HL-60 (cell line): ENCODE measurements around the gene PNRC2. TPM values are rescaled to one million over a fixed set of nuclear protein-coding genes. Genes with fewer than 3 reads are reported as not detected.
"Not testable (repeated sequence)": the region's sequence is repeated elsewhere in the genome, so short reads cannot be mapped to it uniquely, and the experiment has no call there.

Source experiments
- DNase-seq, 2 experiments: peaks; one replicate each; pipeline ENCODE4 v3.0.0-alpha.2; 2010 to 2020; ENCODE audit warnings: low read depth in 1 of 2, low spot score in 1 of 2
- H3K27ac ChIP-seq: fragments of 250-450 bp; sonication (Bioruptor Pico); replicated peaks from 2 replicates; pipeline ENCODE4 v1.5.1; 2020; ENCODE audit warnings: mild to moderate bottlenecking, moderate library complexity
- H3K27me3 ChIP-seq: fragments of 250-450 bp; sonication (Bioruptor Pico); 2 replicates; pipeline ENCODE4 v1.5.1; 2021; ENCODE audit warnings: mild to moderate bottlenecking, moderate library complexity; ENCODE audit not compliant: insufficient read depth, poor library complexity, severe bottlenecking
- H3K4me3 ChIP-seq: replicated peaks from 2 replicates; pipeline ENCODE4 v1.5.1; 2011; ENCODE audit warnings: mild to moderate bottlenecking, control low read depth, low read length; ENCODE audit not compliant: insufficient read depth
- GABPA ChIP-seq: IDR thresholded peaks from 2 replicates; pipeline ENCODE4 v1.6.1; 2012; ENCODE audit warnings: low read depth
- SPI1 ChIP-seq: IDR thresholded peaks from 2 replicates; pipeline ENCODE4 v1.6.1; 2012; ENCODE audit warnings: low read depth, mild to moderate bottlenecking, borderline replicate concordance
- microRNA-seq: library from miRNA; unstranded; fragments of <30 nt; microRNA quantifications from one replicate; pipeline ENCODE4, GENCODE V29; 2018

The PNRC2 gene

GRCh38 chr1:24010650-24011049 lies 51.0 kb downstream of the PNRC2 start:
- DNase-seq = no peak
- Histone ChIP-seq H3K27ac (no peak overlapping the region), H3K27me3 (no peaks in the 10 kb centered on the region), H3K4me3 (no peak overlapping the region)
- TF ChIP-seq GABPA = no peak
- no peak for TF ChIP-seq SPI1

GRCh38 chr1:24012878-24013277 lies 53.2 kb downstream of the PNRC2 start:
- H3K27ac ChIP-seq, H3K27me3 ChIP-seq, DNase-seq, H3K4me3 ChIP-seq: not testable (repeated sequence)

Small RNA genes within 50 kb of the gene (microRNA-seq; reads per million reads assigned to microRNA genes)
- not detected for gene MIR378F
